HG02943 (cell line): ENCODE data around the gene RAB8B.

Experiments
- ATAC-seq: cut with Tn5 transposase; IDR thresholded peaks from one replicate; pipeline ENCODE4 v1.9.1; 2021; ENCODE audit warnings: mild to moderate bottlenecking, low read depth, moderate library complexity; ENCODE audit not compliant: unreplicated experiment

RAB8B gene

GRCh38 chr15:63301088-63301487 is 111.7 kb downstream of the RAB8B start:
- no peak for ATAC-seq

DNA sequence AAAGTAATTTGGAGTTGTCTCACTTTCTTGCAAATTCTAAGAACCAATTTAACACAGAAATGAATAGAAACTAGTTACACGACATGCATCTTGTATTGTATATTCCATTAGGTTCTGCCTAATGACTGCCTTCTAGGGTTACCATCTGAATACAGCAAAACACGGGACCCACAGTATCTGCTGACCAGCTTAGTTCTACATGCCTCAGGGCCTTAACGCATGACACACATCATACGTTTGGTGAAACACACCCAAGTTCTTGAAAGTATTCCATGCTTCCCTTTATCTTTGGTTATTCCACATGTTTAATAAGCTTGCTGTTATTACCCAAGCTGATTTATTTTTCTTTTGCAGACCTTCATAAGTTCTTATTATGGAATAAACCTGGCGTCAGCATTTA is 115.9 kb downstream of the RAB8B start:
- no peak for ATAC-seq

DNA sequence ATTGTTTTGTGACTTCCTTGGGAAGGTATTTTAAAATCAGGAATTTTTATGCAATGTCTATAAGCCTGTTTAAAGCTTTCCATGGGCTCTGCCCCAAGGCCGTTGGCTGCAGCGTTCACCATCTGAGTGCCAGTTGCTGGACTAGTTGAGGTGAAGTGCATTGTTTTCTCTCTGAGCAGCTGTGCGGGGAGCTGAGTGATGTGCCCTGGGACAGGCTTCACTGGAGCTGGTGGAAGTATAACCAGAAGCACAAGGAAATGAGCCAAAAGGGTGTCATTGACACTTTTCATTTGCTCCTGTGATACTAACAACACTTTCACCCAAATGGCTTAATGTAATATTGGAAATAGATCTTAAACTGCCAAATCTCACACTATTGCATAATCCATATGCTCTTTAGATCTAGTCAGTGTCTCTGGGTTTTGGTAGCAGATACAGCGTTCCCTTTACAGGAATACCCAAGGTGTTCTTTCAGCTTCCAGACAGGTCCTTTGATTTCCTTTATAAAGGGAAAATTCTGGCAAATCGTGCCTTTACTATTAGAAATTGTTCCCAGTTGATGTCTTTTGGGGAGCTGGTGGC is 117.2 kb downstream of the RAB8B start:
- ATAC-seq, result no peak

- ATAC-seq, result no peak
Measured at GRCh38 chr15:63308491-63308890, 119.1 kb downstream of the RAB8B start.

DNA sequence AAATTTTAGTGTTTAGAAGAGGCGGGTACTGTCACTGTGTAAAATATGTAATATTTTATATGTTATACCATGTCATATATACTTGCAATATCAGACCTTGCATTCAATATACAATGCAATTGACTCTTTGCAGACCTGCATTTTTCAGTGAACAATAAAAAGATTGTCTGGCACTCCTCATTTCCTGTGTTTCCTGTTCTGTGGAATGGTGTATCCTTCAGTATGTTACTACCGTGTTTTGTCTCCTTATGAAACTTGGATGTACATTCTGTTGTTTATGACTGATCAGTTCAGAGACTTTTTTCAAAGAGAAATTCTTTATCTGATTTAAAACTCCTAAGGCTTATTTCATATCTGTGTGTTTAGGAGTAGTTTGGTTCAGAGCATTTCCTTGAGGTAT is 119.5 kb downstream of the RAB8B start:
- no peak for ATAC-seq

DNA sequence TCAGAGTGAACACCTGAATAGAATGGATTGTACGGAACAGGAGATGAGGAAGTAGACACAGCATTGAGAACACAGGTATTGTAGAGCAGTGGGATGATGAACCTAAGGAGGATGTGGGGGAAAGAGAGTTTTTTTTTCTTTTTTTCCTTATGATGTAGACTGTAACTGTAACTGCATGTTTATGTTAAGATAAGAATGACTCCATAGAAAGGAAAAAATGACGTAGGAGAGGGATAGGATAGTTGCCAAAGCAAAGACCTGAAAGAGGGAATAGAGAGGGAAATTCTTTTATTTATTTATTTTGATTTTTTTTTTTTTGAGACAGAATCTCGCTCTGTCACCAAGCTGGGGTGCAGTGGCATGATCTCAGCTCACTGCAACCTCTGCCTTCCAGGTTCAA is 121.2 kb downstream of the RAB8B start:
- no peak for ATAC-seq

GRCh38 chr15:63312286-63312685 is 122.9 kb downstream of the RAB8B start:
- no peak for ATAC-seq

DNA sequence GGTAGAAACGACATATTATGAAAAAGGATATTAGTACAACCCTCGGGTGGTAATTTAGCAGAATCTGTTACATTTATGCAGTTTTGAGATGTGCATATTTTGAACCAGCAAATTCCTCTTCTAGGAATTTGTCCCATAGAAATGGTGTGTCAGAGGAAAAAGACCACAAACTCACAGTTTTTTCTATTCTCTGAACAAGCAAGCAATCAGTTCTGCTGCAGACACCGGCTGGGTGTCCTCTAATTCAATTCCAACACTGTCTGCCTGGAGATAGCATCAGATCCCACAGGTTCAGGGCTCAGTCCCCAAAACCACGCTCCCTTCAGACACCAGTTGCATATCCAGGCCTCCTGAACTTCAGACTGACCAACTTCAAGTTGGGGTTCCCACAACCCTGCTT is 124.4 kb downstream of the RAB8B start:
- no peak for ATAC-seq

DNA sequence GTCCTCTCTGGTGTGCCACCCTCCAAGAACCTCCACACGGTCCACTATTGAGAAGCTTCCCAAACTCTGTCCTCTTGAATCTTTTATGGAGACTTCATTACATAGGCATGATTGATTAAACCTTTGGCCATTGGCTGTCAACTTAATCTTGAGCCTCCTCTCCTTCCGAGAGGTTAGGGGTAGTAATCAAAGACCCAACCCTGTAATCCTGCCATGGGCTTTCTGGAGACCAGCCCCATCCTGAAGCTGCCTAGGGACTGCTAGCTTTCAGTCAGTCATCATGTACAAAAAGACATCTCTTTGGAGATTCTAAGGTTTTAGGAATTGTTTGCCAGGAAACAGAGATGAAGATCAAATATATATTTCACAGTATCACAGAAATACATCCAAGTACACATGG is 125.0 kb downstream of the RAB8B start:
- ATAC-seq, result no peak
